NCI-H226 (cell line): ENCODE data around the gene MRGPRD.

ENCODE experiments used
- DNase-seq: peaks from one replicate; pipeline ENCODE4 v3.0.0-alpha.2; 2015

Gene MRGPRD

DNA sequence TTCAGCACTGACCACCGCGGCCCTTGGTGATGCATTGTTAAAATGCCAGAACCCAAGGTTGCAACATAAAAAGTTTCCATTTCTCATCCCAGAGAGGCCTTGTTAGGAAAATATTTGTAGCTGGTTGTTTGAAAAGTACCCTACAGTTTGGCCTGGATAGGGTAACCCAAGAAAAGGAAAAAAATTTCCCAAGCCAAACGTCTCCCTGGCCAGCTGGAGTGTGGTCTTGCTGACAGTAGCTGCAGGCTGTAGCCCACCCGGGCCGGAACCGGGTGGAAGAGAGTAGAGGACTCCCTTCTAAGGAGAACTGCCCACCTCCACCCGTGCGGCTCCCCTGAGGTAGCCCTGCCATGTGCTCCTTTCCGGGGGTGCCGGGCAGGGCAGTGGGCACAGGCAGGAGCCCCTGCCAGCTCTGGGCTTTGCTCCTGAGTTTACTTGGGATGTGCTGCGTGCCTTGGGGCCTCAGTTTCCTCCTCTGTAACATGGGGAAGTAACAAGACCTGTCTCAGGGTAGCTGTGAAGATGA, 38.6 kb downstream of the MRGPRD start:
- no peak for DNase-seq

GRCh38 chr11:68941324-68942094, 39.3 kb downstream of the MRGPRD start:
- no peak for DNase-seq

DNA sequence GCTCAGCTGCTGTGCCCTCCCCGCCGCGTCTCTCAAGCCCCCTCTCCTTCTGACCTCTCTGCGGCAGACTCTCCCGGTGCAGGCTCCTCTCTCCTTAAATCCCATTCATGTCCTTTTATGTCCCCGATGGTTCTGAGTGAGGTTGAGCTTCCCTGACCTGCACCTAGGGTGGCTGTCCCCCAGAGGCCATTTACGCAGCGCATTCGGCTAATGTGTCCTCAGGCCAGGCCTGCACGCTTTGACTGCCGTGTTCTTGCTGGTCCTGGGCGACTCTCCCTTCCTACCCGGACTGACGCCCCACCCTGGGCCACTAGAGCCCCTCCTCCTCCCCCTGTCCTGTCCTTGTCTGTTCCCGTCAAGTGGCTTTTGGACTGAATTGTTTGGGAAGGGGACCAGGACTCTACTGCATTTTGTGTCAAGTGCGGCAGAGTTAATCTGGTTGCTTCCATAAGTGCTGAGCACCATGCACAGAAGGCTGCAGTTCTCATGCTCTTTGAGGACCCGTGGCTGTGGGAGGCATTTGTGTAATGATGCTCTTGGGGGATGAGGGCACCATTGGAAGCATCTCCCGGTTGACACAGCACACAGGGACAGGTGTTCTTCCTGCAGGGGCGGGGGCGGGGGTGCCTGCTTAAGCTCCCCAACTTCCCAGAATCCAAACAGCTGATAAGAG, 40.0 kb downstream of the MRGPRD start:
- DNase-seq: no peak

DNA sequence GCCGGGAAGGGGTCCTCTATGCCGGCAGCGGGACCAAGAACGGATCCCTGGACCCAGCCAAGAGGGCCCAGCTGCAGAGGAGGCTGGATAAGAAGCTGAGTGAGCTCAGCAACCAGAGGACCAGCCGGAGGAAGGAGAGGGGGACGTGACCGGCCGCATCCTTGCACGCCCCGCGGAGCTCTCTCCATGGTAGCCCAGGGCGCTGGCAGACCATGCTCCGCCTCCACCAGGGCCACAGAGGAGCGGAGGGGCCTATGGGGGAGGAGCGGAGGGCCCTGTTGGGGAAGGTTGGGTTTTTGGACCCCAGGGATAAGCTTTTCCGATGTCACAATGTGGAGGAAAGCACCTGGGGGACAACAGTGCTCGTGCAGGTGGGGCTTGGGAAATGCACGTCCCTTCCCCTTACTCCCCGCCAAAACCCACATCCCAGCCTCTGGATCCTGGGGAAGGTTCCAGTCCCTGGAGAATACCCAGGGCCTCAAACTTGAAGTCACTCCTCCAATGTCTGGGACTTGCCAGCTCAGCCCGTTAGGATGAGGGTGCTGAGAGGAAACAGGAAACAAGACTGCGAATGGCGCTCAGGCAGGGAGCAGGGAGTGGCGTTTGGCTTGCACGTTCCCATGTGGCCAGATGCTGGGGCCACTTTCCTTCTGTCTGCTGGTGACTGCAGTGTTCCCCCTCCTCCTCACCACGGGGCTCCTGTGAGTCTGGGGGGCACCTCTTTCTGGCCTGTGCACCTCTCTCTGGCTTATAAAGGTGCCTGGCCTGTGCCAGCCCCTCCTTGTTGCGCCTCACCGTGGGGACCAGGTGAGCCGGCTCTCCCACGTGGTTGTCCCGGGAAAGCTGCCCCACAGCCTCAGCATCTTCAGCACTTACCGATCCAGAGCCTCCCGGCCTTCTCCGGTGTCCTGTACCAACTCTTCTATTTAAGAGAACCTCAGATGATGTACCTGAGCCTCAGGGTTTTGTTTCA, 40.9 kb downstream of the MRGPRD start:
- DNase-seq: no peak

GRCh38 chr11:68938816-68939582, 41.8 kb downstream of the MRGPRD start:
- no peak for DNase-seq

DNA sequence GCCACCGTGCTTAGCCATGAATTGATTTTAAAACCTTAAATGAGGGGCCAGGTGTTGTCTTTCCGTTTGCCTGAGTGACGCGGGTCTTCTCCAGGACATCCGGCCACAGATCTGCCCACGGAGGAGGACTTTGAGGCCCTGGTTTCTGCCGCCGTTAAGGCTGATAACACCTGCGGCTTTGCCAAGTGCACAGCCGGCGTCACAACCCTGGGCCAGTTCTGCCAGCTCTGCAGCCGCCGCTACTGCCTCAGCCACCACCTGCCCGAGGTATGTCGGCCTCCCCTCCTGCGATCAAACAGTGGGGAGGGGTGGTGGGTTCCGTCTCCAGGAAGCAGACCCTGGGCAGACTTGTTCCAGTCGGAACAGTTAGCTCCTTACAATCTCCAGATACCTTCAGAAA, 42.7 kb downstream of the MRGPRD start:
- DNase-seq: no peak

GRCh38 chr11:68936676-68937620, 43.8 kb downstream of the MRGPRD start:
- no peak for DNase-seq

DNA sequence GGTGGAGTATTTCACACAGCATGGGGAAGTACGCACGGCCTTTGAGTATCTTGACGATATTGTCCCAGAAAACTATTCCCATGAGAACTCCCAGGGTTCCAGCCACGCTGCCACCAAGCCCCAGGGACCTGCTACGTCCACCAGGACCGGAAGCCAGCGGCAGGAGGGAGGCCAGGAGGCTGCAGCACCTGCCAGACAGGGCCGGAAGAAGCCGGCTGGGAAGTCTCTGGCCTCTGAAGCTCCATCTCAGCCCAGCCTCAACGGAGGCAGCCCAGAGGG, 44.5 kb downstream of the MRGPRD start:
- no peak for DNase-seq

- no peak for DNase-seq
Observed at GRCh38 chr11:68935516-68936357, 45.0 kb downstream of the MRGPRD start.

DNA sequence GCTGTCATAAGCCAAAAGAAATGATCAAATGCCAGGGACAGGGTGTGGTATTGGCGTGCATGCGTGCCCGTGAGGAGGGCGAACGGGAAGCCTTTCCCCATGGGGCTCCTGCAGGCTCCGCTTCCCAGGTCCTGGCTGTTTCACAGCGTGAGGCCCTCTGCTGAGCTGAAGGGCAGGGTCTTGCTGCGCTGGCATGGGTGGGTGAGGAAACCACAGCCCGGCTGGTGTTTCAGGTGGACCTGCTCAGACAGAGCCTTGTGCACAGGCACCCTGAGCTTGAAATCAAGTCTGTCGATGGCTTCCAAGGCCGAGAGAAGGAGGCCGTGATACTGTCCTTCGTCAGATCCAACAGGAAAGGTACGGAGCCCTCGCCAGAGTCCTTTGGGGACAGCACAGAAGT, 45.7 kb downstream of the MRGPRD start:
- DNase-seq: no peak

DNA sequence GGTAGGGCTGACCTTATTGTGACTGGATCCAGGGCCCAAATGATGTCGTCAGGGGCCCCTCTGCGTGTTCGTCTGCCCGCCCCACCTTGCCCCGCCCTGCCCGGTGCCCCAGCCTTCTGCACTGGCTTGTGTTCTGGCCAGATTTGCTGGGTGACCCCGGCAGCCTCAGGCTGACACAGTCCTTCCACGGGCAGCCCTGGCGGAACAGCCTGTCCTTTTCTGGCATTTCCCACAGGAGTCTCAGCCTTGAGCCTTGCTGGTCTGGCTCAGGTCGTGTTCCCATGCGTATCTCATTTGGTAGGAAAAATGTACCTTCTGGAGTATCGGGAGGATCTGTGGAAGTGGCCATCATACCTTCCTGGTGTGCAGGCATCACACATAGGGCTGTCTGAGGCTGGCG, 46.1 kb downstream of the MRGPRD start:
- no peak for DNase-seq

DNA sequence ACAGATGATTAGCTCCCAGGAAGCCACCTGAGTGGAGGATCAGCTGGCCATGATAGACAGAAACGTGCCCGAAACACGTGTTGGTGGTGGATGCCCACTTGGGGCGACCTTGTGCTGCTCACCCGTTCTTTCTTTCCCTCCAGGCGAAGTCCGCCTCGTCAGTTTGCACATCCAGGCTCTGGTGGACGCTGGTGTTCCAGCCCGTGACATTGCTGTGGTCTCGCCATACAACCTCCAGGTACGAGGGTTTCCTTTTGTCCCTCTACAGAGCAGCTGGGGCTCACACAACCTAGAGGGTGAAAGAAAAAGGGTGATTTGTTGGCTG, 46.5 kb downstream of the MRGPRD start:
- DNase-seq: no peak

GRCh38 chr11:68933605-68934320, 47.0 kb downstream of the MRGPRD start:
- DNase-seq: no peak

DNA sequence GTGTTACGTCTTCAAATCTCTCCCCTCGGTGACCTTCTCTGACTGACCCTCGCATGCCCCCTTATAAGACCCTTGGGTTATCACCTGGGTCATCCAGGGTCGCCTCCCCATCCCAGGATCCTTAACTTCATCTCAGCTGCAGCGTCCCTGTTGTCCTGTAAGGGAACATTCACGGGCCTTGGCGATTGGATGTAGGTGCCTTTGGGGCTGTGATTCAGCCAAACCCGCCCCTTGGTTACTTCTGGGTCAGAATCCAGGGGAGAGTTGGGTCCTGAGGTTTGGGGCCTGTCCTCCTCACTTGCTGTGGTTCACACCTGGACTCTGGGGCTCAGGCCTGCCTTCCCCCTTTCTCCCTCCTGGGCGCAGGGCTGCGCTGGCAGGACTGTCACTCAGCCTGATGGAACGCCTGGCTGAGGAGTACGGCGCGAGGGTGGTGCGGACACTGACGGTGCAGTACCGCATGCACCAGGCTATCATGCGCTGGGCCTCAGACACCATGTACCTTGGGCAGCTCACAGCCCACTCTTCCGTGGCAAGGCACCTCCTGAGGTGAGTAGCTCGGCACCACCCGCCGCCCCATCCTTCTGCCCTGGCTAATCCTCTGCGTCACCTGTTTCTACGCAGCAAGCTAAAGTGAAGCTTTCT, 47.7 kb downstream of the MRGPRD start:
- no peak for DNase-seq

GRCh38 chr11:68932358-68932757, 48.4 kb downstream of the MRGPRD start:
- no peak for DNase-seq

- DNase-seq: no peak
Observed at GRCh38 chr11:68931911-68932310, 48.9 kb downstream of the MRGPRD start.

DNA sequence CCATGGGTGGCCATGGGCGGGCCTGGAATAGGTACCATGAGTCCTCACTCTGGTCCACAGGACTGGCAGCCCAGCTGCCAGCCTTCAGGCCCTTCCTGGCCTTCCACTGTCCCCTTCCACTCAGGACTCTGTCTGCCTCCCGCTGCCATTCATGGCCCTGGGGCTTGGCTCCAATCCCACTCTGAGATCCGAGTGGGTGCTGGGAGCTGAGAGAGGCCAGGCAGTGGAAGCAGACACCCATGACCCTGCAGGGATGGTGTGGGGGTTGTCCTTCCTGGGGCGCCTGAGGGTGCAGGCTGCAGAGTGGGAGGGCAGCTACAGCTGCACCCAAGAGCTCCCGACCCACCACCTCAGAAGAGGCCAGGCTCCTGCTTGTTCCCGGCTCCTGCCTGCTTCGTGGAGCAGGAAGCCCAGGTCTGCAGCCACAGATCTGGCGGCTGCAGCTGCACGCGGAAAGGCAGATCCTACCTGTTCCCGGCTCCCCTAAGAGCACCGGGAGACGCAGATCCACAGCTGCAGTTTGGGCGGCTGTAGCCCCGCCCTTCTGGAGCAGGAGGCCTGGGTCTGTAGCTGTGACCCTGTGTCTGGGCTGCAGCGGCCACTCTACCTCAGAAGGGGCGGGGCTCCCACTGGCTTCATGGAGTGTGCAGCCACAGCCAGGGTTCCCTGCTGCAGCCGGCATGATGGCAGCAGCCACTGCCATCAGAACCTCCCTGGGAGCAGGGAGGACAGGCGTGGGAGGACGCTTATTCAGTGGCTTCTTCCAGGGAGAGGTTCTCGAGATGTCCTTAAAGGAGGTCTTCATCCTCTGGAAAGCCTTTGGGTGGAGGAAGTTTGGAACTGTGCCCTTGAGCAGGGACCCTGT, 49.6 kb downstream of the MRGPRD start:
- DNase-seq: no peak
